Limb (tissue), 2 donors: Measurements from ENCODE around the gene SMAD7.

Experiments used
- DNase-seq, 2 donors: peaks; one replicate each; pipeline ENCODE4 v3.0.0-alpha.2; 2016; ENCODE audit errors: extremely low spot score in 2 of 2

The SMAD7 gene

GRCh38 chr18:48931680-48932461 lies 18.9 kb downstream of the SMAD7 start:
- no peak for DNase-seq

- no peak for DNase-seq
Observed at GRCh38 chr18:48930926-48931325, 19.8 kb downstream of the SMAD7 start.

- peak in 1 of 2 donors; percentile 63 for DNase-seq
Observed at GRCh38 chr18:48929941-48930713, 20.6 kb downstream of the SMAD7 start.

- peak in 1 of 2 donors; percentile 38 for DNase-seq
Observed at GRCh38 chr18:48929212-48929612, 21.6 kb downstream of the SMAD7 start.

- DNase-seq, result peak in 1 of 2 donors; percentile 69
Observed at GRCh38 chr18:48928787-48929186, 22.0 kb downstream of the SMAD7 start.

GRCh38 chr18:48927286-48928080 lies 23.3 kb downstream of the SMAD7 start:
- peak in 1 of 2 donors; percentile 31 for DNase-seq

- peak in 1 of 2 donors; percentile 29 for DNase-seq
Observed at GRCh38 chr18:48926420-48926857, 24.3 kb downstream of the SMAD7 start.

GRCh38 chr18:48925491-48925780 lies 25.3 kb downstream of the SMAD7 start:
- DNase-seq, result peak in 1 of 2 donors; percentile 32

- peak in 1 of 2 donors; percentile 48 for DNase-seq
Observed at GRCh38 chr18:48924630-48925490, 25.9 kb downstream of the SMAD7 start.

GRCh38 chr18:48923746-48924629 lies 26.8 kb downstream of the SMAD7 start:
- DNase-seq, result peak in 1 of 2 donors; percentile 41

GRCh38 chr18:48922801-48923730 lies 27.7 kb downstream of the SMAD7 start:
- peak; percentile 79 to 80 for DNase-seq

- no peak for DNase-seq
Observed at GRCh38 chr18:48922226-48922800, 28.5 kb downstream of the SMAD7 start.

GRCh38 chr18:48921305-48922225 lies 29.2 kb downstream of the SMAD7 start:
- DNase-seq, result peak in 1 of 2 donors; percentile 34

- peak in 1 of 2 donors; percentile 30 for DNase-seq
Observed at GRCh38 chr18:48920408-48921038, 30.2 kb downstream of the SMAD7 start.

- no peak for DNase-seq
Observed at GRCh38 chr18:48919547-48919946, 31.2 kb downstream of the SMAD7 start.

GRCh38 chr18:48918660-48919456 lies 31.9 kb downstream of the SMAD7 start:
- DNase-seq, result no peak
